Liver (tissue), 3 donors: ENCODE data around the gene LSM3.

Source experiments
- CTCF ChIP-seq: fragments of 150-350 bp; IDR thresholded peaks from 2 replicates; pipeline ENCODE4 v1.5.1; 2017; ENCODE audit warnings: improper control_type of control experiment, low read depth, low read length; ENCODE audit not compliant: missing input control
- EGR1 ChIP-seq, 2 donors: IDR thresholded peaks; 2 replicates each; pipeline ENCODE4 v1.6.1; 2016 to 2018; ENCODE audit warnings: antibody characterized with exemption in 2 of 2, low read depth in 2 of 2
- JUND ChIP-seq, 2 donors: IDR thresholded peaks; 2 replicates each; pipeline ENCODE4 v1.6.1; 2016; ENCODE audit warnings: antibody characterized with exemption in 2 of 2
- RXRA ChIP-seq, 2 donors: IDR thresholded peaks; 2 replicates each; pipeline ENCODE4 v1.6.1; 2017 to 2018; ENCODE audit warnings: antibody characterized with exemption in 2 of 2, mild to moderate bottlenecking in 1 of 2
- ZBTB33 ChIP-seq: IDR thresholded peaks from 2 replicates; pipeline ENCODE4 v1.6.1; 2016; ENCODE audit warnings: antibody characterized with exemption
- donor health status: healthy.
- donor health status: healthy.

- TF ChIP-seq CTCF = no peak
- TF ChIP-seq ZBTB33 = no peak
- TF ChIP-seq JUND (IDR thresholded peaks at IDR 0.05) = no peak
- TF ChIP-seq EGR1 (IDR thresholded peaks at IDR 0.05; ENCODE audit: low read depth in 2 of 2) = no peak
- no peak for TF ChIP-seq RXRA (IDR thresholded peaks at IDR 0.05)
These were observed 33.0 kb downstream of the LSM3 start for GRCh38 chr3:14211621-14212020.
